WTC11 (cell line): ENCODE results near the gene SLC25A30.
"Not testable (repeated sequence)": the region's sequence is repeated elsewhere in the genome, so short reads cannot be mapped to it uniquely, and the experiment has no call there.

Source experiments
- CTCF ChIP-seq: fragments of 200-600 bp; IDR thresholded peaks from 2 replicates; pipeline ENCODE4 v1.8.0; 2022; ENCODE audit warnings: antibody characterized with exemption
- NR1H2 ChIP-seq: sonication (generic); formaldehyde crosslinking; IDR thresholded peaks from 2 replicates; pipeline ENCODE4 v1.9.0; 2021; ENCODE audit warnings: mild to moderate bottlenecking, moderate library complexity, missing genetic modification reagents
- NR3C1 ChIP-seq: sonication (generic); formaldehyde crosslinking; conservative IDR thresholded peaks from 2 replicates; pipeline ENCODE4 v1.8.1; 2023; ENCODE audit warnings: low read depth, mild to moderate bottlenecking, missing genetic modification reagents
- TCF7 ChIP-seq: sonication (generic); formaldehyde crosslinking; IDR thresholded peaks from 2 replicates; pipeline ENCODE4 v1.8.0; 2022; ENCODE audit warnings: mild to moderate bottlenecking, low read depth, missing genetic modification reagents, moderate library complexity
- TF ChIP-seq, protein P1 (sequence below): sonication (generic); formaldehyde crosslinking; IDR thresholded peaks from 2 replicates; pipeline ENCODE4 v1.8.0; 2023; ENCODE audit warnings: mild to moderate bottlenecking, missing genetic modification reagents
- TF ChIP-seq, protein P2 (sequence below): fragments of 250-450 bp; sonication (Bioruptor Pico); IDR thresholded peaks from 2 replicates; pipeline ENCODE4 v2.1.2; 2022; ENCODE audit warnings: mild to moderate bottlenecking, moderate library complexity

GRCh38 chr13:45419389-45419788, 1.2 kb upstream of the SLC25A30 start:
- TF ChIP-seq CTCF; TCF7 (CRISPR knock-in tag); NR3C1 (CRISPR knock-in tag); NR1H2: not testable (repeated sequence)
- TF ChIP-seq, protein P1, sequence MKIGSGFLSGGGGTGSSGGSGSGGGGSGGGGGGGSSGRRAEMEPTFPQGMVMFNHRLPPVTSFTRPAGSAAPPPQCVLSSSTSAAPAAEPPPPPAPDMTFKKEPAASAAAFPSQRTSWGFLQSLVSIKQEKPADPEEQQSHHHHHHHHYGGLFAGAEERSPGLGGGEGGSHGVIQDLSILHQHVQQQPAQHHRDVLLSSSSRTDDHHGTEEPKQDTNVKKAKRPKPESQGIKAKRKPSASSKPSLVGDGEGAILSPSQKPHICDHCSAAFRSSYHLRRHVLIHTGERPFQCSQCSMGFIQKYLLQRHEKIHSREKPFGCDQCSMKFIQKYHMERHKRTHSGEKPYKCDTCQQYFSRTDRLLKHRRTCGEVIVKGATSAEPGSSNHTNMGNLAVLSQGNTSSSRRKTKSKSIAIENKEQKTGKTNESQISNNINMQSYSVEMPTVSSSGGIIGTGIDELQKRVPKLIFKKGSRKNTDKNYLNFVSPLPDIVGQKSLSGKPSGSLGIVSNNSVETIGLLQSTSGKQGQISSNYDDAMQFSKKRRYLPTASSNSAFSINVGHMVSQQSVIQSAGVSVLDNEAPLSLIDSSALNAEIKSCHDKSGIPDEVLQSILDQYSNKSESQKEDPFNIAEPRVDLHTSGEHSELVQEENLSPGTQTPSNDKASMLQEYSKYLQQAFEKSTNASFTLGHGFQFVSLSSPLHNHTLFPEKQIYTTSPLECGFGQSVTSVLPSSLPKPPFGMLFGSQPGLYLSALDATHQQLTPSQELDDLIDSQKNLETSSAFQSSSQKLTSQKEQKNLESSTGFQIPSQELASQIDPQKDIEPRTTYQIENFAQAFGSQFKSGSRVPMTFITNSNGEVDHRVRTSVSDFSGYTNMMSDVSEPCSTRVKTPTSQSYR (CRISPR knock-in tag), result not testable (repeated sequence)
- TF ChIP-seq, protein P2, sequence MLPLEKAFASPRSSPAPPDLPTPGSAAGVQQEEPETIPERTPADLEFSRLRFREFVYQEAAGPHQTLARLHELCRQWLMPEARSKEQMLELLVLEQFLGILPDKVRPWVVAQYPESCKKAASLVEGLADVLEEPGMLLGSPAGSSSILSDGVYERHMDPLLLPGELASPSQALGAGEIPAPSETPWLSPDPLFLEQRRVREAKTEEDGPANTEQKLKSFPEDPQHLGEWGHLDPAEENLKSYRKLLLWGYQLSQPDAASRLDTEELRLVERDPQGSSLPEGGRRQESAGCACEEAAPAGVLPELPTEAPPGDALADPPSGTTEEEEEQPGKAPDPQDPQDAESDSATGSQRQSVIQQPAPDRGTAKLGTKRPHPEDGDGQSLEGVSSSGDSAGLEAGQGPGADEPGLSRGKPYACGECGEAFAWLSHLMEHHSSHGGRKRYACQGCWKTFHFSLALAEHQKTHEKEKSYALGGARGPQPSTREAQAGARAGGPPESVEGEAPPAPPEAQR, result not testable (repeated sequence)
